ENCODE measurements around the gene B4GALT4.

- TF ChIP-seq CTCF (conservative IDR thresholded peaks at IDR 0.05; ENCODE audit: low read depth, low read length) (no peak), EZH2phosphoT487 (IDR thresholded peaks at IDR 0.05; ENCODE audit: borderline replicate concordance, low read length) (no peak)
Measured at GRCh38 chr3:119261055-119261454, 20.4 kb upstream of the B4GALT4 start.
